HG02981 (cell line): ENCODE results near the gene CWC22.
A peak's percentile ranks its signal among the peaks of the same experiment; 100 is the strongest.

Source experiments
- ATAC-seq: cut with Tn5 transposase; IDR thresholded peaks from one replicate; pipeline ENCODE4 v1.9.1; 2021; ENCODE audit warnings: mild to moderate bottlenecking, moderate library complexity; ENCODE audit not compliant: unreplicated experiment

The CWC22 gene

GRCh38 chr2:179909845-179910734 lies 97.0 kb downstream of the CWC22 start:
- ATAC-seq: no peak

- ATAC-seq: no peak
These were observed 106.4 kb downstream of the CWC22 start for GRCh38 chr2:179900655-179901054.

DNA sequence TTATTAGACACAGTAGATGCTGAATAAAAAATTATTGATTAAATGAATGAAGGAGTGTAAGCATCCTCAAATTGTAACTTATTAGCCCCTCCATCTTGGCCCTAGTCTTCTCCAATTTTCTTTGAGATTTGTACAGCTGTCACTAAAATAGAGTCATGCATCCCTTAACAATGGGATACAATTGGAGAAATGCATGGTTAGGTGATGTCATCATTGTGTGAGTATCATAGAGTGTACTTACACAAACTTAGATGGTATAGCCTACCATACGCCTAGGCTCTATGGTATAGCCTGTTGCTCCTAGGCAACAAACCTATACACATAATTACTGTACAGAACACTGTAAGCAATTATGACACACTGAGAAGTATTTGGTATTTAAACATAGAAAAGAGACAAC lies 107.4 kb downstream of the CWC22 start:
- no peak for ATAC-seq

DNA sequence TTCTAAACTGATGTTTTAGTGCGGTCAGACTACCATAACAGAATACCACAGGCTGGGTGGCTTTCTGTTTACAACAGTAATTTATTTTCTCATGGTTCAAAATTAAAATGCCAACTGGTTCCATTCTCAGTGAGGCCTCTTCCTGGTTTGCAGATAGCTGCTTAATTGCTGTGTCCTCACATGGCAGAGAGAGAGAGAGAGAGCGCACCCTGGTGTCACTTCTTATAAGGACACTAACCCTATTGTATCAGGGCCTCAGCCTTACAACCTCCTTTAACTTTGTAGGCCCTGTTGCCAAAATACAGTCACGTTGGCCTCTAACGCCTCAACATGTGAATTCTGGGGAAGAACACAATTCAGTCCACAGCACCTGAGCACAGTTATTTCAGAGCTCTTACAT lies 108.2 kb downstream of the CWC22 start:
- peak; percentile 66 for ATAC-seq
